Testis (tissue), 2 donors: Measurements from ENCODE around the gene RHOH.

Experiments used
- CTCF ChIP-seq, 3 experiments: fragments of 450-650 bp in 2 of 3; fragments of 200-600 bp in 1 of 3; sonication (generic) in 1 of 3; IDR thresholded peaks; one replicate each; pipeline ENCODE4 v1.5.1; 2016 to 2019; ENCODE audit warnings: antibody characterized with exemption in 3 of 3, mild to moderate bottlenecking in 2 of 3, moderate library complexity in 1 of 3
- POLR2A ChIP-seq: fragments of 450-650 bp; IDR thresholded peaks from one replicate; pipeline ENCODE4 v1.6.1; 2017; ENCODE audit warnings: antibody characterized with exemption, mild to moderate bottlenecking, moderate library complexity

GRCh38 chr4:40164459-40164858 lies 32.4 kb upstream of the RHOH start:
- TF ChIP-seq CTCF (IDR thresholded peaks at IDR 0.05) (no peak), POLR2A (no peak)
